GM10266 (cell line): Measurements from ENCODE around the gene C1QL2.

Source experiments
- DNase-seq: peaks from one replicate; pipeline ENCODE4 v3.0.0; 2012; ENCODE audit errors: extremely low spot score
- TF ChIP-seq, protein P1 (sequence below): IDR thresholded peaks from 2 replicates; pipeline ENCODE4 v1.5.1; 2012; ENCODE audit warnings: mild to moderate bottlenecking, low read depth; ENCODE audit not compliant: control insufficient read depth, insufficient read depth; ENCODE audit errors: missing control alignments

Gene C1QL2

DNA sequence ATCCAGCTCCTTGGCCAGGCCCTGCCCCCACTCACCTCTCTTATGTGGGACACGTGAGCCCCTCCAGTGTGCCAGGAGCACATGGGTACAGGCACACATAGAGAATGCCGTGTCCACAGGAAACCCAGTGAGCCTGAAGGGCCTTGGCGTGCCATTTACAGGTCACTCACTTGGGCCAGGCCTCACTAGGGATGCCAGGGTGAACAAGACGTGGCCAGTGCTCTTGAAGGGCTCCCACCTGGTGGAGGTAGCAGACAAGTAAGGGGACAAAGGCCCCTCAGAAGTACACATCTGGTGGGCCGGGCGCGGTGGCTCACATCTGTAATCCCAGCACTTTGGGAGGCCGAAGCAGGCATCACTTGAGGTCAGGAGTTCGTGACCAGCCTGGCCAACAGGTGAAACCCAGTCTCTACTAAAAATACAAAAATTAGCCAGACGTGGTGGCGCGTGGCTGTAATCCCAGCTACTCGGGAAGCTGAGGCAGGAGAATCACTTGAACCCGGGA lies 15.1 kb upstream of the C1QL2 start:
- no peak for DNase-seq
- TF ChIP-seq, protein P1, sequence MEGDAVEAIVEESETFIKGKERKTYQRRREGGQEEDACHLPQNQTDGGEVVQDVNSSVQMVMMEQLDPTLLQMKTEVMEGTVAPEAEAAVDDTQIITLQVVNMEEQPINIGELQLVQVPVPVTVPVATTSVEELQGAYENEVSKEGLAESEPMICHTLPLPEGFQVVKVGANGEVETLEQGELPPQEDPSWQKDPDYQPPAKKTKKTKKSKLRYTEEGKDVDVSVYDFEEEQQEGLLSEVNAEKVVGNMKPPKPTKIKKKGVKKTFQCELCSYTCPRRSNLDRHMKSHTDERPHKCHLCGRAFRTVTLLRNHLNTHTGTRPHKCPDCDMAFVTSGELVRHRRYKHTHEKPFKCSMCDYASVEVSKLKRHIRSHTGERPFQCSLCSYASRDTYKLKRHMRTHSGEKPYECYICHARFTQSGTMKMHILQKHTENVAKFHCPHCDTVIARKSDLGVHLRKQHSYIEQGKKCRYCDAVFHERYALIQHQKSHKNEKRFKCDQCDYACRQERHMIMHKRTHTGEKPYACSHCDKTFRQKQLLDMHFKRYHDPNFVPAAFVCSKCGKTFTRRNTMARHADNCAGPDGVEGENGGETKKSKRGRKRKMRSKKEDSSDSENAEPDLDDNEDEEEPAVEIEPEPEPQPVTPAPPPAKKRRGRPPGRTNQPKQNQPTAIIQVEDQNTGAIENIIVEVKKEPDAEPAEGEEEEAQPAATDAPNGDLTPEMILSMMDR, result no peak

GRCh38 chr2:119170504-119170903 lies 12.0 kb upstream of the C1QL2 start:
- DNase-seq, result no peak
- TF ChIP-seq, protein P1, result no peak

GRCh38 chr2:119169717-119170116 lies 11.2 kb upstream of the C1QL2 start:
- DNase-seq, result no peak
- TF ChIP-seq, protein P1, result no peak

GRCh38 chr2:119160361-119160990 lies 1.9 kb upstream of the C1QL2 start:
- TF ChIP-seq, protein P1, result no peak
- no peak for DNase-seq

DNA sequence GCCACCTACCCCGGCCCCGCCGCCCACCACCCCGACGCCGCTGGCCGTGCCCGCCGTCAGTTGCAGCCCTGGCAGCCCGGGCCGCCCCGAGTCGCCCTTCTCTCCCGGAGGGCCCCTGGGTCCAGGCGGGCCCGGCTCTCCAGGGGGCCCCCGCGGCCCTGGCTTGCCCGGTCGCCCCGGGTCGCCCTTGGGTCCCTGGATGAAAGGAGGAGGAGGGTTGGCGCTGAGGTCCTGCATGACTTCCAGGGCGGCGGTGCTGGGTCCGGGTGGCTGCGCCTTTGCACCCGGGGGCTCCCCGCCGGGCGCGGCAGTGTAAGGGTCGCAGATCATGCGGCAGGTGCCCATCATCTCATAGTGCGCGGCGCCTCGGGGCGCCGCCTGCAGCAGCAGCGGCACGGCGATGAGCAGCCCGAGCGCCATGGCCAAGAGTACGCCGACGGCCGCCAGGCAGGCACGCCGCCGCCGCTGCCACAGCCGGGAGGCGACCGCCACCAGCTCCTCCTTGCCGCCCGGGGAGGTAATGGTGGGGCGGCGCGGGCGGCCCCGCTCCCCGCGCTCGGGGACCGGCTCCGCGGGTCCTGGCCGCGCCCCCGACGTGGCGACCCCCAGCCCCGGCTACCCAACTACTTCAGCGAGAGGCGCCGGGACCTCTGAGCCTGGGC lies 570 bp downstream of the C1QL2 start:
- DNase-seq, result no peak

GRCh38 chr2:119156891-119157773 lies 1.4 kb downstream of the C1QL2 start:
- TF ChIP-seq, protein P1, result no peak
- DNase-seq, result no peak

More for the DNA sequence above, 570 bp downstream of the C1QL2 start:
- TF ChIP-seq, protein P1, result no peak
